ENCODE results near the gene OSER1.
"Not testable (repeated sequence)": the region's sequence is repeated elsewhere in the genome, so short reads cannot be mapped to it uniquely, and the experiment has no call there.

The OSER1 gene

GRCh38 chr20:44245977-44246376, 35.4 kb upstream of the OSER1 start:
- H3K4me1 ChIP-seq (ENCODE audit: control insufficient read depth, insufficient read depth, low read length, unreplicated experiment): no peaks in the 10 kb centered on the region
- H3K36me3 ChIP-seq (ENCODE audit: insufficient read depth, low read length): no peaks in the 10 kb centered on the region
- H3K27me3 ChIP-seq (ENCODE audit: insufficient read depth, low read length): peaks cover 70% of the 10 kb centered on the region
- no peak overlapping the region for H3K4me3 ChIP-seq (ENCODE audit: low read depth, low read length)
- H3K27ac ChIP-seq (ENCODE audit: low read depth, low read length): no peak overlapping the region
- H3K79me2 ChIP-seq (ENCODE audit: control insufficient read depth, insufficient read depth, low read length, unreplicated experiment): no peaks in the 10 kb centered on the region
- no peak overlapping the region for H2AFZ ChIP-seq (ENCODE audit: low read length, unreplicated experiment)

- H3K27me3 ChIP-seq (ENCODE audit: insufficient read depth, low read length): peaks cover 67% of the 10 kb centered on the region
- H3K36me3 ChIP-seq (ENCODE audit: insufficient read depth, low read length): no peaks in the 10 kb centered on the region
- no peaks in the 10 kb centered on the region for H3K4me1 ChIP-seq (ENCODE audit: control insufficient read depth, insufficient read depth, low read length, unreplicated experiment)
- no peaks in the 10 kb centered on the region for H3K79me2 ChIP-seq (ENCODE audit: control insufficient read depth, insufficient read depth, low read length, unreplicated experiment)
- no peak overlapping the region for H3K27ac ChIP-seq (ENCODE audit: low read depth, low read length)
- H2AFZ ChIP-seq (ENCODE audit: low read length, unreplicated experiment): no peak overlapping the region
- no peak overlapping the region for H3K4me3 ChIP-seq (ENCODE audit: low read depth, low read length)
Observed at GRCh38 chr20:44241796-44242195, 31.2 kb upstream of the OSER1 start.

GRCh38 chr20:44236840-44237239, 26.3 kb upstream of the OSER1 start:
- H3K27ac ChIP-seq (ENCODE audit: low read depth, low read length); H3K36me3 ChIP-seq (ENCODE audit: insufficient read depth, low read length); H2AFZ ChIP-seq (ENCODE audit: low read length, unreplicated experiment); H3K4me3 ChIP-seq (ENCODE audit: low read depth, low read length); H3K79me2 ChIP-seq (ENCODE audit: control insufficient read depth, insufficient read depth, low read length, unreplicated experiment); H3K4me1 ChIP-seq (ENCODE audit: control insufficient read depth, insufficient read depth, low read length, unreplicated experiment): not testable (repeated sequence)
- H3K27me3 ChIP-seq (ENCODE audit: insufficient read depth, low read length): peaks cover 28% of the 10 kb centered on the region; the same call in 1 of the 2 replicates

GRCh38 chr20:44235702-44236101, 25.1 kb upstream of the OSER1 start:
- no peak overlapping the region for H3K27ac ChIP-seq (ENCODE audit: low read depth, low read length)
- no peaks in the 10 kb centered on the region for H3K79me2 ChIP-seq (ENCODE audit: control insufficient read depth, insufficient read depth, low read length, unreplicated experiment)
- H3K4me1 ChIP-seq (ENCODE audit: control insufficient read depth, insufficient read depth, low read length, unreplicated experiment): no peaks in the 10 kb centered on the region
- H3K27me3 ChIP-seq (ENCODE audit: insufficient read depth, low read length): peaks cover 19% of the 10 kb centered on the region; the same call in 1 of the 2 replicates
- no peaks in the 10 kb centered on the region for H3K36me3 ChIP-seq (ENCODE audit: insufficient read depth, low read length)
- H3K4me3 ChIP-seq (ENCODE audit: low read depth, low read length): no peak overlapping the region
- no peak overlapping the region for H2AFZ ChIP-seq (ENCODE audit: low read length, unreplicated experiment)

- H3K4me1 ChIP-seq (ENCODE audit: control insufficient read depth, insufficient read depth, low read length, unreplicated experiment): no peaks in the 10 kb centered on the region
- H3K79me2 ChIP-seq (ENCODE audit: control insufficient read depth, insufficient read depth, low read length, unreplicated experiment): no peaks in the 10 kb centered on the region
- no peak overlapping the region for H3K4me3 ChIP-seq (ENCODE audit: low read depth, low read length)
- H2AFZ ChIP-seq (ENCODE audit: low read length, unreplicated experiment): no peak overlapping the region
- no peaks in the 10 kb centered on the region for H3K36me3 ChIP-seq (ENCODE audit: insufficient read depth, low read length)
- H3K27me3 ChIP-seq (ENCODE audit: insufficient read depth, low read length): peaks cover 13% of the 10 kb centered on the region; the same call in 1 of the 2 replicates
- H3K27ac ChIP-seq (ENCODE audit: low read depth, low read length): no peak overlapping the region
Observed at GRCh38 chr20:44234566-44235317, 24.2 kb upstream of the OSER1 start.

GRCh38 chr20:44233436-44234016, 23.0 kb upstream of the OSER1 start:
- Histone ChIP-seq H3K27me3 (ENCODE audit: insufficient read depth, low read length) (0 out of 2 replicates have a peak, but pooled peaks cover 5% of the 10 kb centered on the region), H3K27ac (ENCODE audit: low read depth, low read length) (no peak overlapping the region), H3K4me3 (ENCODE audit: low read depth, low read length) (no peak overlapping the region), H3K79me2 (ENCODE audit: control insufficient read depth, insufficient read depth, low read length, unreplicated experiment) (no peaks in the 10 kb centered on the region), H3K4me1 (ENCODE audit: control insufficient read depth, insufficient read depth, low read length, unreplicated experiment) (no peaks in the 10 kb centered on the region), H2AFZ (ENCODE audit: low read length, unreplicated experiment) (no peak overlapping the region), H3K36me3 (ENCODE audit: insufficient read depth, low read length) (no peaks in the 10 kb centered on the region)

GRCh38 chr20:44232469-44232856, 21.9 kb upstream of the OSER1 start:
- not testable (repeated sequence) for H3K27me3 ChIP-seq (ENCODE audit: insufficient read depth, low read length); H3K36me3 ChIP-seq (ENCODE audit: insufficient read depth, low read length); H3K4me1 ChIP-seq (ENCODE audit: control insufficient read depth, insufficient read depth, low read length, unreplicated experiment); H3K27ac ChIP-seq (ENCODE audit: low read depth, low read length); H3K79me2 ChIP-seq (ENCODE audit: control insufficient read depth, insufficient read depth, low read length, unreplicated experiment); H2AFZ ChIP-seq (ENCODE audit: low read length, unreplicated experiment); H3K4me3 ChIP-seq (ENCODE audit: low read depth, low read length)

- H3K27ac ChIP-seq (ENCODE audit: low read depth, low read length): no peak overlapping the region
Observed at GRCh38 chr20:44231713-44232468, 21.3 kb upstream of the OSER1 start.

GRCh38 chr20:44231193-44231592, 20.6 kb upstream of the OSER1 start:
- H2AFZ ChIP-seq (ENCODE audit: low read length, unreplicated experiment): no peak overlapping the region
- no peaks in the 10 kb centered on the region for H3K4me1 ChIP-seq (ENCODE audit: control insufficient read depth, insufficient read depth, low read length, unreplicated experiment)
- H3K27ac ChIP-seq (ENCODE audit: low read depth, low read length): no peak overlapping the region
- H3K36me3 ChIP-seq (ENCODE audit: insufficient read depth, low read length): no peaks in the 10 kb centered on the region
- H3K27me3 ChIP-seq (ENCODE audit: insufficient read depth, low read length): 0 out of 2 replicates have a peak, but pooled peaks cover 5% of the 10 kb centered on the region
- no peak overlapping the region for H3K4me3 ChIP-seq (ENCODE audit: low read depth, low read length)
- no peaks in the 10 kb centered on the region for H3K79me2 ChIP-seq (ENCODE audit: control insufficient read depth, insufficient read depth, low read length, unreplicated experiment)

More at GRCh38 chr20:44231713-44232468, 21.3 kb upstream of the OSER1 start:
- Histone ChIP-seq H3K4me3 (ENCODE audit: low read depth, low read length) (no peak overlapping the region), H3K36me3 (ENCODE audit: insufficient read depth, low read length) (no peaks in the 10 kb centered on the region), H3K4me1 (ENCODE audit: control insufficient read depth, insufficient read depth, low read length, unreplicated experiment) (no peaks in the 10 kb centered on the region), H3K27me3 (ENCODE audit: insufficient read depth, low read length) (0 out of 2 replicates have a peak, but pooled peaks cover 5% of the 10 kb centered on the region), H2AFZ (ENCODE audit: low read length, unreplicated experiment) (no peak overlapping the region), H3K79me2 (ENCODE audit: control insufficient read depth, insufficient read depth, low read length, unreplicated experiment) (no peaks in the 10 kb centered on the region)

- Histone ChIP-seq H3K4me1 (ENCODE audit: control insufficient read depth, insufficient read depth, low read length, unreplicated experiment) (no peaks in the 10 kb centered on the region), H3K79me2 (ENCODE audit: control insufficient read depth, insufficient read depth, low read length, unreplicated experiment) (no peaks in the 10 kb centered on the region), H3K27ac (ENCODE audit: low read depth, low read length) (no peak overlapping the region), H3K4me3 (ENCODE audit: low read depth, low read length) (no peak overlapping the region), H3K36me3 (ENCODE audit: insufficient read depth, low read length) (no peaks in the 10 kb centered on the region), H3K27me3 (ENCODE audit: insufficient read depth, low read length) (0 out of 2 replicates have a peak, but pooled peaks cover 5% of the 10 kb centered on the region), H2AFZ (ENCODE audit: low read length, unreplicated experiment) (no peak overlapping the region)
Observed at GRCh38 chr20:44228465-44229258, 18.1 kb upstream of the OSER1 start.

All from ACC112 (cell line).